Measurements from ENCODE around the gene GPATCH3. TPM values are rescaled to one million over a fixed set of nuclear protein-coding genes. Genes with fewer than 3 reads are reported as not detected.
A peak's percentile ranks its signal among the peaks of the same experiment; 100 is the strongest.

The GPATCH3 gene
- total and polyA plus RNA-seq, 2 experiments from 2014 or later: 9.5 to 18.4 TPM

- no peak for TF ChIP-seq CTCF (IDR thresholded peaks at IDR 0.05; ENCODE audit: poor library complexity)
- no peak for TF ChIP-seq EZH2 (IDR thresholded peaks at IDR 0.05; ENCODE audit: borderline replicate concordance)
- no peak for TF ChIP-seq EZH2phosphoT487 (IDR thresholded peaks at IDR 0.05; ENCODE audit: low read depth, severe bottlenecking, unreplicated experiment)
- H3K27me3 ChIP-seq: no peaks in the 10 kb centered on the region
- H3K4me3 ChIP-seq: no peak overlapping the region
- 37% methylated on average over 6 of the region's 6 CpGs for WGBS (ENCODE audit: low lambda C conversion rate, missing lambda C conversion rate)
- no peak overlapping the region for H2AFZ ChIP-seq
- peaks cover 23% of the 10 kb centered on the region for H3K4me1 ChIP-seq (ENCODE audit: insufficient read depth)
- peaks cover 7% of the 10 kb centered on the region for H3K79me2 ChIP-seq
- no peaks in the 10 kb centered on the region for H3K9me3 ChIP-seq (ENCODE audit: low read depth)
- no peak overlapping the region for H3K4me2 ChIP-seq
- peak overlapping the region; percentile 80 for H3K27ac ChIP-seq
- H3K36me3 ChIP-seq (replicated peaks; ENCODE audit: insufficient read depth, low read depth): no peaks in the 10 kb centered on the region
- peak; percentile 82 for DNase-seq (ENCODE audit: low spot score)
- H3K9me2 ChIP-seq (replicated peaks; ENCODE audit: insufficient read depth): no peaks in the 10 kb centered on the region
- H4K20me1 ChIP-seq (ENCODE audit: insufficient read depth, poor library complexity, severe bottlenecking): no peaks in the 10 kb centered on the region
Measured at GRCh38 chr1:26907071-26907917, 7.0 kb upstream of the GPATCH3 start.

GRCh38 chr1:26900815-26901511, 696 bp upstream of the GPATCH3 start:
- 75% methylated on average over 13 of the region's 18 CpGs for WGBS (ENCODE audit: low lambda C conversion rate, missing lambda C conversion rate)
- Histone ChIP-seq H3K9me3 (ENCODE audit: low read depth) (no peaks in the 10 kb centered on the region), H3K9me2 (replicated peaks; ENCODE audit: insufficient read depth) (no peaks in the 10 kb centered on the region), H3K4me2 (peak overlapping the region; percentile 82), H4K20me1 (ENCODE audit: insufficient read depth, poor library complexity, severe bottlenecking) (no peaks in the 10 kb centered on the region), H3K4me1 (ENCODE audit: insufficient read depth) (peaks cover 16% of the 10 kb centered on the region), H3K79me2 (peaks cover 41% of the 10 kb centered on the region), H3K27ac (peak overlapping the region; percentile 90), H3K27me3 (no peaks in the 10 kb centered on the region), H2AFZ (peak overlapping the region; percentile 96), H3K36me3 (replicated peaks; ENCODE audit: insufficient read depth, low read depth) (no peaks in the 10 kb centered on the region), H3K4me3 (peak overlapping the region; percentile 59)
- TF ChIP-seq EZH2phosphoT487 (IDR thresholded peaks at IDR 0.05; ENCODE audit: low read depth, severe bottlenecking, unreplicated experiment) (no peak), CTCF (IDR thresholded peaks at IDR 0.05; ENCODE audit: poor library complexity) (no peak), EZH2 (IDR thresholded peaks at IDR 0.05; ENCODE audit: borderline replicate concordance) (no peak)
- no peak for DNase-seq (ENCODE audit: low spot score)

- Histone ChIP-seq H3K9me2 (replicated peaks; ENCODE audit: insufficient read depth) (no peaks in the 10 kb centered on the region), H3K27ac (no peak overlapping the region), H3K4me2 (no peak overlapping the region), H3K4me3 (no peak overlapping the region), H3K36me3 (replicated peaks; ENCODE audit: insufficient read depth, low read depth) (no peaks in the 10 kb centered on the region), H4K20me1 (ENCODE audit: insufficient read depth, poor library complexity, severe bottlenecking) (no peaks in the 10 kb centered on the region), H3K9me3 (ENCODE audit: low read depth) (no peaks in the 10 kb centered on the region), H3K79me2 (peaks cover 55% of the 10 kb centered on the region), H3K27me3 (no peaks in the 10 kb centered on the region), H3K4me1 (ENCODE audit: insufficient read depth) (peaks cover 16% of the 10 kb centered on the region), H2AFZ (no peak overlapping the region)
- TF ChIP-seq EZH2phosphoT487 (IDR thresholded peaks at IDR 0.05; ENCODE audit: low read depth, severe bottlenecking, unreplicated experiment) (no peak), EZH2 (IDR thresholded peaks at IDR 0.05; ENCODE audit: borderline replicate concordance) (no peak), CTCF (IDR thresholded peaks at IDR 0.05; ENCODE audit: poor library complexity) (no peak)
- DNase-seq (ENCODE audit: low spot score): no peak
- over 99% methylated on average over 9 of the region's 9 CpGs for WGBS (ENCODE audit: low lambda C conversion rate, missing lambda C conversion rate)
Measured at GRCh38 chr1:26897351-26897750, 2.9 kb downstream of the GPATCH3 start.
